SK-N-SH (cell line): ENCODE data around the gene ARHGEF7. TPM values are rescaled to one million over a fixed set of nuclear protein-coding genes. Genes with fewer than 3 reads are reported as not detected.

Experiments
- CTCF ChIA-PET: fragments of 300-600, 350-600 bp; formaldehyde crosslinking; extraction: SDS; loops from one replicate; lab custom pipeline; 2021; lab: Yijun Ruan, JAX
- POLR2A ChIA-PET: fragments of 350-600 bp; sonication (Branson Sonifier 250); formaldehyde crosslinking; extraction: SDS; loops from one replicate; lab custom pipeline; 2020; ENCODE audit warnings: antibody characterized with exemption, inconsistent platforms; lab: Yijun Ruan, JAX
- DNase-seq: peaks from one replicate; pipeline ENCODE4 v3.0.0; 2012
- H2AFZ ChIP-seq: fragments of 200-600 bp; sonication (generic); 2 replicates; pipeline ENCODE4 v1.8.1; 2016; ENCODE audit warnings: antibody characterized with exemption, mild to moderate bottlenecking, low read depth
- H3F3A ChIP-seq: fragments of 200-600 bp; sonication (generic); replicated peaks from 2 replicates; pipeline ENCODE3; 2016; ENCODE audit warnings: antibody characterized with exemption, mild to moderate bottlenecking; ENCODE audit not compliant: insufficient read depth
- H3K27ac ChIP-seq, 2 experiments: fragments of 200-500 bp in 1 of 2; fragments of 200-600 bp in 1 of 2; sonication (Bioruptor generic) in 1 of 2; sonication (generic), shearing (Covaris generic) in 1 of 2; 2 replicates each; pipeline versions ENCODE4 v1.5.1 to v1.6.1; 2014 to 2016; ENCODE audit warnings: low read depth in 2 of 2, inconsistent platforms in 1 of 2, low read length in 1 of 2, mild to moderate bottlenecking in 1 of 2, mixed read lengths in 1 of 2
- H3K27me3 ChIP-seq: fragments of 200-600 bp; sonication (generic), shearing (Covaris generic); 2 replicates; pipeline ENCODE4 v1.6.1; 2016; ENCODE audit warnings: mixed run types; ENCODE audit not compliant: insufficient read depth
- H3K36me3 ChIP-seq, 2 experiments: fragments of 200-500 bp in 1 of 2; fragments of 200-600 bp in 1 of 2; sonication (Bioruptor generic) in 1 of 2; sonication (generic) in 1 of 2; replicated peaks in 1 of 2; 2 replicates each; pipeline versions ENCODE3 to v1.5.1; 2014 to 2016; ENCODE audit warnings: low read length in 1 of 2, mild to moderate bottlenecking in 1 of 2; ENCODE audit not compliant: insufficient read depth in 2 of 2, control insufficient read depth in 1 of 2
- H3K4me1 ChIP-seq, 2 experiments: fragments of 200-500 bp in 1 of 2; fragments of 200-600 bp in 1 of 2; sonication (Bioruptor generic) in 1 of 2; sonication (generic), shearing (Covaris generic) in 1 of 2; 2 replicates each; pipeline versions ENCODE4 v1.5.1 to v1.6.1; 2014 to 2016; ENCODE audit warnings: low read depth in 1 of 2, low read length in 1 of 2, mixed run types in 1 of 2; ENCODE audit not compliant: insufficient read depth in 2 of 2, control insufficient read depth in 1 of 2
- H3K4me2 ChIP-seq: fragments of 200-600 bp; sonication (generic), shearing (Covaris generic); 2 replicates; pipeline ENCODE4 v1.6.1; 2017; ENCODE audit warnings: mixed run types
- H3K4me3 ChIP-seq, 2 experiments: fragments of 200-500 bp in 1 of 2; fragments of 200-600 bp in 1 of 2; sonication (Bioruptor generic) in 1 of 2; sonication (generic), shearing (Covaris generic) in 1 of 2; 2 replicates each; pipeline versions ENCODE4 v1.5.1 to v1.8.1; 2014 to 2016; ENCODE audit warnings: low read depth in 2 of 2, inconsistent platforms in 1 of 2, low read length in 1 of 2, mild to moderate bottlenecking in 1 of 2, mixed read lengths in 1 of 2, moderate library complexity in 1 of 2
- H3K79me2 ChIP-seq: fragments of 200-600 bp; sonication (generic); 2 replicates; pipeline ENCODE4 v1.8.1; 2017; ENCODE audit warnings: mild to moderate bottlenecking; ENCODE audit not compliant: insufficient read depth
- H3K9ac ChIP-seq: fragments of 200-600 bp; sonication (generic); 2 replicates; pipeline ENCODE4 v1.6.1; 2017; ENCODE audit warnings: mixed run types
- H3K9me2 ChIP-seq: fragments of 200-600 bp; sonication (generic); 2 replicates; pipeline ENCODE4 v1.6.1; 2017; ENCODE audit warnings: mixed run types
- H3K9me3 ChIP-seq: fragments of 200-600 bp; sonication (generic); 2 replicates; pipeline ENCODE4 v1.6.1; 2017; ENCODE audit warnings: mixed run types, mild to moderate bottlenecking, moderate library complexity
- H4K20me1 ChIP-seq: fragments of 200-600 bp; sonication (generic); 2 replicates; pipeline ENCODE4 v1.6.1; 2017; ENCODE audit warnings: mild to moderate bottlenecking, mixed run types; ENCODE audit not compliant: insufficient read depth
- ELF1 ChIP-seq: IDR thresholded peaks from 2 replicates; pipeline ENCODE4 v1.4.0; 2012
- FOXM1 ChIP-seq: IDR thresholded peaks from 2 replicates; pipeline ENCODE4 v1.4.0; 2012; ENCODE audit warnings: low read depth, mild to moderate bottlenecking
- GATA2 ChIP-seq: sonication (generic); formaldehyde crosslinking; IDR thresholded peaks from 2 replicates; pipeline ENCODE4 v1.5.0; 2020; ENCODE audit warnings: mild to moderate bottlenecking, missing genetic modification reagents
- JUND ChIP-seq: IDR thresholded peaks from 2 replicates; pipeline ENCODE4 v1.4.0; 2012
- NFIC ChIP-seq: IDR thresholded peaks from 2 replicates; pipeline ENCODE4 v1.4.0; 2012; ENCODE audit warnings: borderline replicate concordance
- RFX5 ChIP-seq: IDR thresholded peaks from 2 replicates; pipeline ENCODE4 v1.6.1; 2012; ENCODE audit warnings: mild to moderate bottlenecking, improper control_type of control experiment, low read length
- SMC3 ChIP-seq: IDR thresholded peaks from 2 replicates; pipeline ENCODE4 v1.6.1; 2012; ENCODE audit warnings: low read depth, low read length, improper control_type of control experiment
- TAF1 ChIP-seq: IDR thresholded peaks from 2 replicates; pipeline ENCODE4 v1.6.1; 2012; ENCODE audit warnings: low read depth, mild to moderate bottlenecking, low read length, moderate library complexity, borderline replicate concordance
- TEAD4 ChIP-seq: IDR thresholded peaks from 2 replicates; pipeline ENCODE4 v1.4.0; 2012; ENCODE audit warnings: mild to moderate bottlenecking, borderline replicate concordance; ENCODE audit not compliant: insufficient read depth
- WGBS: methylation state at CpG from one replicate; pipeline ENCODE4 v1.1.6; 2017; ENCODE audit warnings: low lambda C conversion rate; 5-methylcytosine and 5-hydroxymethylcytosine counted together
- polyA plus RNA-seq, 3 experiments: library from polyadenylated mRNA; depleted of rRNA; stranded (reverse); fragments of >200 nt; gene quantifications; 2 replicates each; pipeline ENCODE4 v1.2.3, GENCODE V29; 2012
- TF ChIP-seq, protein P1 (sequence below): IDR thresholded peaks from 2 replicates; pipeline ENCODE4 v1.6.1; 2012; ENCODE audit warnings: mild to moderate bottlenecking, low read depth, low read length, moderate library complexity
- TF ChIP-seq, protein P2 (sequence below): IDR thresholded peaks from 2 replicates; pipeline ENCODE4 v1.4.0; 2012; ENCODE audit warnings: low read depth, borderline replicate concordance
- TF ChIP-seq, protein P3 (sequence below): IDR thresholded peaks from 2 replicates; pipeline ENCODE4; 2012

ARHGEF7 gene
- polyA plus RNA-seq, 1 of the 3 experiments (the other 2 are of a cell fraction) = 21.6 TPM

DNA sequence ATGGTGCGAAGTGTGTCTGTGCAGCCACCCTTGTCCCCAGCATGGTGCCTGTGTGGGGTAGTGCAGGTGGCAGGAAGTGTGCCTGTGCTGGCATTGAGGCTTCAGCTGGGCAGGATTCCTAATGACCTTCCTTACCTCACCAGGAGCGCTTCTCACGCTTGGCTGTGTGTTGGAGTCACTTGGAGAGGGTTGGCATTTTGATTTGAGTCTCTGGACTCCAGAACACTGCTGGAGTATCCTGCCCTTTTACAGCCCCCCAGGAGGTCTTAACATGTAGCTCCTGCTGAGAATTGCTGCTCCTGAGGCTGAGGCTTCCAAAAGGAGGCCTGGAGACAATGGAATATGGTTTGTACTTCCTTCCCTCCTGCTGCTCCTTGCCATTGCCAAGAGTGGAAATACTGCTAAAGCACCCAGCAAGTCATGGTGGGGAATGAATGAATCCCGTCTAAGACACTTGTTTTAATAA is 87.1 kb downstream of the ARHGEF7 start (continued):
- TF ChIP-seq, protein P1, sequence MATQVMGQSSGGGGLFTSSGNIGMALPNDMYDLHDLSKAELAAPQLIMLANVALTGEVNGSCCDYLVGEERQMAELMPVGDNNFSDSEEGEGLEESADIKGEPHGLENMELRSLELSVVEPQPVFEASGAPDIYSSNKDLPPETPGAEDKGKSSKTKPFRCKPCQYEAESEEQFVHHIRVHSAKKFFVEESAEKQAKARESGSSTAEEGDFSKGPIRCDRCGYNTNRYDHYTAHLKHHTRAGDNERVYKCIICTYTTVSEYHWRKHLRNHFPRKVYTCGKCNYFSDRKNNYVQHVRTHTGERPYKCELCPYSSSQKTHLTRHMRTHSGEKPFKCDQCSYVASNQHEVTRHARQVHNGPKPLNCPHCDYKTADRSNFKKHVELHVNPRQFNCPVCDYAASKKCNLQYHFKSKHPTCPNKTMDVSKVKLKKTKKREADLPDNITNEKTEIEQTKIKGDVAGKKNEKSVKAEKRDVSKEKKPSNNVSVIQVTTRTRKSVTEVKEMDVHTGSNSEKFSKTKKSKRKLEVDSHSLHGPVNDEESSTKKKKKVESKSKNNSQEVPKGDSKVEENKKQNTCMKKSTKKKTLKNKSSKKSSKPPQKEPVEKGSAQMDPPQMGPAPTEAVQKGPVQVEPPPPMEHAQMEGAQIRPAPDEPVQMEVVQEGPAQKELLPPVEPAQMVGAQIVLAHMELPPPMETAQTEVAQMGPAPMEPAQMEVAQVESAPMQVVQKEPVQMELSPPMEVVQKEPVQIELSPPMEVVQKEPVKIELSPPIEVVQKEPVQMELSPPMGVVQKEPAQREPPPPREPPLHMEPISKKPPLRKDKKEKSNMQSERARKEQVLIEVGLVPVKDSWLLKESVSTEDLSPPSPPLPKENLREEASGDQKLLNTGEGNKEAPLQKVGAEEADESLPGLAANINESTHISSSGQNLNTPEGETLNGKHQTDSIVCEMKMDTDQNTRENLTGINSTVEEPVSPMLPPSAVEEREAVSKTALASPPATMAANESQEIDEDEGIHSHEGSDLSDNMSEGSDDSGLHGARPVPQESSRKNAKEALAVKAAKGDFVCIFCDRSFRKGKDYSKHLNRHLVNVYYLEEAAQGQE = no peak
- no peak for TF ChIP-seq GATA2 (CRISPR knock-in tag)
- TF ChIP-seq, protein P2, sequence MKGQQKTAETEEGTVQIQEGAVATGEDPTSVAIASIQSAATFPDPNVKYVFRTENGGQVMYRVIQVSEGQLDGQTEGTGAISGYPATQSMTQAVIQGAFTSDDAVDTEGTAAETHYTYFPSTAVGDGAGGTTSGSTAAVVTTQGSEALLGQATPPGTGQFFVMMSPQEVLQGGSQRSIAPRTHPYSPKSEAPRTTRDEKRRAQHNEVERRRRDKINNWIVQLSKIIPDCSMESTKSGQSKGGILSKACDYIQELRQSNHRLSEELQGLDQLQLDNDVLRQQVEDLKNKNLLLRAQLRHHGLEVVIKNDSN = no peak
- TF ChIP-seq, protein P3, sequence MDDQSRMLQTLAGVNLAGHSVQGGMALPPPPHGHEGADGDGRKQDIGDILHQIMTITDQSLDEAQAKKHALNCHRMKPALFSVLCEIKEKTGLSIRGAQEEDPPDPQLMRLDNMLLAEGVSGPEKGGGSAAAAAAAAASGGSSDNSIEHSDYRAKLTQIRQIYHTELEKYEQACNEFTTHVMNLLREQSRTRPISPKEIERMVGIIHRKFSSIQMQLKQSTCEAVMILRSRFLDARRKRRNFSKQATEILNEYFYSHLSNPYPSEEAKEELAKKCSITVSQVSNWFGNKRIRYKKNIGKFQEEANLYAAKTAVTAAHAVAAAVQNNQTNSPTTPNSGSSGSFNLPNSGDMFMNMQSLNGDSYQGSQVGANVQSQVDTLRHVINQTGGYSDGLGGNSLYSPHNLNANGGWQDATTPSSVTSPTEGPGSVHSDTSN = no peak

DNA sequence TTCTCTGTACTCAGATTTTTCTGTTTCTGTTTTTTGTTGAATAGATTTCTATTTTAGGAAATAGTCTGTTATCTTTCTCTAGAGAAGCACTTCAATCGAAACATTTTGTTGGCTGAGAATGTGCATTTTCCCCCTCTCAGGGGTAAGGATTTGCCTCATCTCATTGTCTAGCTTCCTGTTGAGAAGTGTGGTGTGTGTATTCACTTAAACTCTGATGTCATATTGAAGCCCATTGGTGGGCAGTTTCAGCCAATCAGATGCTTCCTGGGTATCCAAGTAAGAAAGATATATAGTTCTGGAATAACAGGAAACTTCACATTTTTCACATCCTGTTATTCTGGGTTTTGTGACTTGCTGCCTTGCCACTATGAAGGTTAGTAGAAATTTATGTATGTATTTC is 87.6 kb downstream of the ARHGEF7 start:
- H3K27ac ChIP-seq = peak overlapping the region; percentile 68 to 72

More for the DNA sequence above, 87.6 kb downstream of the ARHGEF7 start:
- WGBS = 33% methylated on average over 1 of the region's 1 CpG
- DNase-seq = peak; percentile 69
- Histone ChIP-seq H3K4me2 (peak overlapping the region; percentile 2), H3K27me3 (no peaks in the 10 kb centered on the region), H3K36me3 (no peaks in the 10 kb centered on the region), H3F3A (peaks cover 8% of the 10 kb centered on the region), H3K79me2 (peaks cover 94% of the 10 kb centered on the region), H3K4me1 (peaks cover 14 to 20% of the 10 kb centered on the region in 2 experiments; a peak in 3 of 4 replicates), H2AFZ (no peak overlapping the region), H3K9ac (peak overlapping the region; percentile 20; the same call in 1 of the 2 replicates), H3K9me3 (no peaks in the 10 kb centered on the region), H4K20me1 (peaks cover 6% of the 10 kb centered on the region; the same call in 1 of the 2 replicates), H3K4me3 (no peak overlapping the region), H3K9me2 (no peaks in the 10 kb centered on the region)
- TF ChIP-seq NFIC (no peak), TEAD4 (no peak), FOXM1 (no peak), RFX5 (no peak), ELF1 (no peak; the same call in 1 of the 2 replicates), JUND (no peak), SMC3 (no peak), TAF1 (no peak)
- TF ChIP-seq, protein P3 = no peak
- ChIA-PET CTCF (interaction anchor here (1.0 to 2.5 kb wide), 2 partner anchors 135 to 220 kb away, joined by 3 to 10 read pairs; no protein-coding TSS in a partner anchor), POLR2A (interaction anchor here (0.5 to 0.7 kb wide), 2 partner anchors 8 to 193 kb away, joined by 3 read pairs; no protein-coding TSS in a partner anchor)
